NCI-H82 (cell line): ENCODE measurements around the gene NTMT1.

Experiments
- DNase-seq: peaks from one replicate; lab custom pipeline; 2025; lab: John Stamatoyannopoulos, UW

The NTMT1 gene

DNA sequence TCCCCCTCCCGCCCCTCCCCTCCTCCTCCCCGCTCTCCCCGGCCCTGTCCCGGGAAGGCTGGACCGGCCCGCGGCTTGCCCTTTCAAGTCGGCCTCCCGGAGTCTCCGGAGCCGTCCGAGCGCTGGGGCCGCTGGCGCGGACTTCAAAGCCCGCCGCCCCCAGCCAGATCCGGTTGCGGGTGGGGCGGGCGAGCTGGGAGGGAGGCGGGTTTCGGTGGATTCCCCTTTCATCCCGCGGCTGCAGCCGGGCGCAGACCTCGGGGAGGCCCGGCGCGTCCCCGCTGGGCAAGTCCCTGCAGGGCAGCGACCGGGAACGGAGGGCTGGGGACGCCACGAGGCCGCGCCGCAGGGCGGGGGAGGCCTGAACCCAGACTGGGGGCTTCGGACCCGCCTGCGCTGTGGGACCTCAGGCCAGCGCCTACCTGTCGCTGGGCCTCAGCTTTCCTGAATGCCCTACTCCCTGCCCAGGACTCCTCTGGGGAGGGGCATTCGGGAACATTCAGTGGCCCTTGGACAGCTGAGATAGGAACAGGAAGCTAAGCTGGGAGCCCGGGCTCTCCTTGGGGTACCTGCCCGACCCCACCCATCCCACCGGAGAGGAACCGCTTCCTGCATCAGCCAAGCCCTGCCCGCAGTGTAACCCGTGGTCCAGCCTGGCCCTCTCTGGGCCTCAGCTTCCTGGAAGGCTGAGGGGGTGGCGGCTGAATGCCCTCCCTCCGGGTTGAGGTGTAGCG lies 28.4 kb upstream of the NTMT1 start:
- DNase-seq = no peak

DNA sequence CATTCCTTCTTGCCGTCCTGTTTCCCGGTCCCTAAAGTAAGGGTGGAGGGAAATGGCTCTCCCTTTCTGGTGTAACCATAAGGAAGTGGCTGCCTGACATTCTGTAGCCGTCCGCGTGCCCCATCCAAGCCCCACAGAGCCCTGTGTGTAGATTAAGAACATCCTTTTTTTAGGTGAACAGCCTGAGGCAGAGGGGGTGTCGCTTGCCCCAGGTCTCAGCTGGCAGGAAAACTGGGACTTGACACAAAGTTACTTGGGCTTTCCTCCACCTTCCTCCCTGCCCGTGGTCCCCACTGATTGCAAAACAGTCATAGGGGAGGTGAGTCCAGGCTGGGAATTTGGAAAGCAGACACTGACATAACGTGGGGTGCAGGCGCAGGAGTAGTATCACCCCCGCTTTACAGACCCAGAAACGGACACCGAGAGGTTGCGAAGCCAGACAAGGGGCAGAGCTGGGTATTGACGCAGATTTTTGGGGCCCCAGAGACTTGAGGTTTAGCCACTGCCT lies 27.8 kb upstream of the NTMT1 start:
- DNase-seq = no peak

DNA sequence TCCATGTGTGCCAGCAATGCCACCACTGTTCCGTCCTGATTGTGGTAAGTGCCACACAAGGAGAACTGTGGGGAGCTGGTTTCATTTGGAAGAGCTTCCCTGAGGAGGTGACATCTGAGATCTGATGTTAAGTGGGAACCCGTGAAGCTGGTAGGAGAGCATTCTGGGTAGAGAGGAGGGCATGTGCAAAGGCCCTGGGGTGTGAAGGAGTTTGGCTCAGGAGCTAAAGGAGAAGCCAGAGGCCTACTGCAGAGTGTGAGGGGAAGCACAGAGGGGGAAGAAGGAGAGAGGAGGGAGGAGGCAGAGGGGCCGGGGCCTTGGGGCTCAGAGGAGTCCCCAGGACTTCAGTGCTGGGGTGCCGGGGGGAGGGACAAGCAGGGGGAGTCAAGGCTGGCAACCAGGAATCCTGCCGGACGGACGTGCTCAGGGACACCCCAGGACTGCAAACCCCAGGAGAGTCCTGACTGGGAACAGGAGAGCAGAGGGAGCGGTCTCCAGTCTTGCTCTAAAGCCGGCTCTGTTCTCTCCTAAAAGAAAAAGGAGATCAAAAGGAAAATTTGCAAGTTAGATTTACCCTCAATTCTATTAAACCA lies 24.8 kb upstream of the NTMT1 start:
- DNase-seq = no peak

DNA sequence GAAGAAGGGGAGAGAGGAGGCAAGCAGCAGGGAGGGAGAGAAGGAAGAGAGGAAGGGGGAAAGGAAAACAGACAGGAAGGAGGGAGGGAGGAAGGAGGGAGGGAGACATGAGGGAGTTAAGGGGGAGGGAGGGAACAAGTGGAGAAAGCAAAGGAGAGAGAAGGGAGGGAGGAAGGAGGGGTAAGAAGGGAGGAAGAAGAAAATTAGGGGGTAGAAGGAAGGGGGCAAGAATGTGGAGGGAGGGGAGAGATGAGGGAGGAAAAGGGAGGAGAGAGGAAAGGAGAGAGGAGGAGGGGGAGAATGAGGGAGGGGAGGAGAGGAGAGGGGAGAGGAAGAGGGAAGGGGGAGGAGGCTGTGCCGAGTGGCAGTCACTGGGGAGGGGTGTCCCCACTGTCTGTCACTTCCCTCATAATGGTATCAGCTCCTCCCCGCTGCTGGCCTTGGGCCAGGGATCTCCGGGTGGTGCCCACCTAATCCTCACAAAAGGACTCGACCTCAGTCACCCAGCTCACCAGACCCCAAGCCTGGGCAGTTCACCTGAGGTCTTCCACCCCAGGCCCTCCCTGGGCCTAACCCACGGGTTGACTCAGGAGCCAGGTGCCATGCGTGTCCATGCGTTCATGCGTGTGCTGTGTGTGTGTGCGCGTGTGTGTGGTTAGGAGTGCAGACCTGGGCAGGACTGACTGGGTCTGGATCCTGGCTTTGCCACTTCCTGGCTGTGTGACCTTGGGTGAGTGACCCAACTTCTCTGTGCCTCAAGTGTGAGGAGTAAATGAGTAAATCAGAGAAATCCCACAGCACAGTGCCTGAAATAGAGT lies 23.2 kb upstream of the NTMT1 start:
- peak; percentile 90 for DNase-seq

DNA sequence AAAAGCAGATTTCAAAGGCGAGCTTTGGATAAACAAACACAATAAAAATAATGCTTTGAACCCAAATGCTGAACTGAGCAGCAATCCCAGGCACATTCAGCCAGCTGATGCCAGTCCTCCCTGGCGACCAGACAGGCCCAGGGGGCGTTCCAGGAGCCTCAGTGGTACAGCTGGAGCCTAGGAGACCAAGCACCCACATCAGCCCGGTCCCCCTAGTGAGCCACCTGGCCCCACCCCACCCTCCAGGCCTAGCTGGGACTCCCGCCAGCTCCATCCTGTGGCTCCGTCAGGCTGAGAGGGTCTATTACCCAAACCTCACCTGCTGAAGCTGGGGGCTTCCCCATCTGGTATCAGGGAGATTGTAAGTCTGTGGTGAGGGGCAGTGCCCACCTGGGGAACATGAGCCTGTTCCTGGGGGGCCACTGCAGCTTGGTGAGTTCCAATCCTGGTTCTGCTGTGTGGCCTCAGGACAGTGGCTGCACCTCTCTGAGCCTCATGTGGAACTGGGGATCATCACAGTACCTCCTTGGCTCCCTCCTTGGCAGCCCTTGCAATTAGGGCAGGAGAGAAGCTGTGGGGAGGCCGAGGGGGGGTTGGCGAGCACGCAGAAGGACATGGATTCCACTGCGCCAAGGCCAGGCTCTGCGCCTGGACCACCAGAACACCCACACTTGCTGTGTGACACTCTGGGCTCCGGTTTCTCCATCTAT lies 21.8 kb upstream of the NTMT1 start:
- no peak for DNase-seq

DNA sequence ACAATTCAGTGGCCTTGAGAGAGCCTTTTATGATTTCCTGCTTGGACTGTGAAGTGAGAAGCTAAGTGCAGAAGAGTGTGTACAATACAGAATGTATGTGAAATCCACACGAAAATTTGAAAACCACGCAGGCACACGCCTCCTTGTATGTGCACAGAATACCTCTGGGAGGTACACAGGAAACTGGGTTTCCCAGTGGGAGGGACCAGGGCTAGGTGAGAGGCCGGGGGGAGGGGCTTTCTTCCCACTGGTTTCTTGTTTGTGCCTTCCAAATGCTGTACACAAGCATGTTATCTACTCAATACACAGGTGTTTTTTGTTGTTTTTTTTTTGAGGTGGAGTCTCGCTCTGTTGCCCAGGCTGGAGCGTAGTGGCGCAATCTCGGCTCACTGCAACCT lies 21.2 kb upstream of the NTMT1 start:
- peak; percentile 22 for DNase-seq

DNA sequence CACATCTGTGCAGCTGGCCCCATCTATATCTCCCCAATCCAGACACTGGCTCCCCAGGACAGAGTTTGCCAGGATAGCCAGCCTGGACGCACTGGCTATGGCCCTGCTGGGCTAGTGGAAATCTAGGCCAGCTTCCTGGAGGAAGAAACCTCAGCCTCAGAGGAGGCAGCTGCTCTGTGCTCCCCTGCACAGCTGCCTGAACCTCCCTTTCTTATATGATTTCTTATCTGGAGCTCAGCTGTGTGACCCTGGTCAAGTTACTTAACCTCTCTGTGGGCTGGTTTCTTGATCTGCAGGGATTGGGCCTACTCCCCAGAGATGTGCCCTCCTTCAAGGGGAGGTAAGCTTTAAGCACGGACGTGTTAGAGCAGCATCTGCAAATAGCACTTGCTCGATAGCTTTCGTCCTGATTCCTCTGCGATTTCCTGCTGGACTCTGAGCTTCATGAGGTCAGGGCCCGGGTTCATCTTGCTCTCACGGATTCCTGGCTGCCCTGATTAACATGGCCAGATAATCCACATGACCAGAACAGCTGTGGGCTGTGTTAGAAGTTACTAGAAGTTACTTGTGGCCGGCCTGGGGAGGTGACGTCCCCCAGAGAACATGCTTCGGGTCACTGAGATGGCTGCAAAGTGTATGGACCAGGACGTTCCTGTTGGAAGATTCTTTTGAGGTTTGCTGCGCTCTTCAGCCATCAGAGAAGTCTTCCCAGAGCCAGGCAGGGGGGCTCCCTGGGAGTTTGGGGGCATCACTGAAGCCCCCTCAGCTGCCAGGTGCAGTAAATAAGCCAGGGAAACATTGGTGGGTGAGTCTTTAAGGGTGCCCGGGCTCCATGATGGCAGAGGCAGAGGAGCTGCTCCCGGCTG lies 19.6 kb upstream of the NTMT1 start:
- DNase-seq = no peak

DNA sequence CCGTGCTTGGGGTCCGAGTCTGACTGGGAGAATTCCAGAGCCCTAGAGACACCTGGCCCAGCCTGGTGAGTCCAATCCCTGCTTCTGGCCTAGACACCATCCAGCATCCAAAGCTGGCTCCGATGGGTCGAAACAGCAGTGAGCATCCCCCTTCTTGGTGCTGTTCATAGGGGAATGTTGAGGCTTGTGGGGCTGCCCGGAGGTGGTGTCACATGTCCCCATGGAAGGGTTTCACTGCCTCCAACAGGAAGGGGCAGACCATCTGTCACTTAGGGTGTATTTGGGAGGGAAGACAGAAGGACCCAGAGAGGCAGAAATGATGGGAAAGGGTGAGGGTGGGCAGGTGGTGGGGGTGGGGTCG lies 19.0 kb upstream of the NTMT1 start:
- peak; percentile 73 for DNase-seq

DNA sequence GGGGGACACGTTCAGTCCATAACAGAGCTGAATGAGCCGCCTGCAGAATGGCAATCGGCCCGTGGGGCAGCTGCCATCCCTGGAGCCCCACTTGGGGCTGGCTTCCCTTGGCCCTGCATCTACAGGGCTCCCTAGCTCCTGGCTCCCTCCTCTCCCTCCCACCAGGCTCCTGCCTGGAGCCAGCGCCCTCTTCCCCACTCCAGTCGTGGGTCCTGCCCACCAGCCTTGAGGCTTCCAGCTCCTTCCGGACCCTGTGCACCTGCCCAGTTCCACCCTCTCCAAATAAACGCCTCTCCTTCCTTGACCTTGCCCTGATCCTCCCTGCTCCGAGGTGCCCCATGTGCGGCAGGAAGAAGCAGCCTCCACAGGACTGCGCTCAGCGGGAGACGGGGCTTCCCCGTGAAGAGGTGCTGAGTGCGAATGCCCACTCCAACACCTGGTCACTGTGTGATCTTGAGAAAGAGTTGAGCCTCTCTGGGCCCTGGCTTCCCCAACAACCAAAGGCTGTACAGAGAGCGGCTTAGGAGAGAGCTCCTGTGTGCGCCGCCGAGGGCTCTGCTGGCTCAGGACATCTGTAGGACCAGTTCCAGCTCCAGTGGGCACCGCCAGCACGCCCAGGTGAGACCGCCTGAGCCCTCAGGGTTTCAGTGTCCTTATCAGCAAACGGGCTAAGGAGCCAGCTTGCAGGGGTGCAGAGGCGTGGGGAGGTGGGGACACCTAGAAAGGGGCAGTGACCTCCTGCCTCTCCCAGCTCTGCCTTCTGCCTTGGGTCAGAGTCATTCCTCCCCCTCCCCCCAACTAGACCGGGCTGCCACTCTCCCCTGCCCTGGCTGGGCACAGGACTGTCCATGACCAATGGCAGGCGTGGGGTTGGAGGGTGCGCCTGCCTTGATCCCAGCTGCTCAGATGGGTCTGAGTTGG lies 17.1 kb upstream of the NTMT1 start:
- DNase-seq = no peak

DNA sequence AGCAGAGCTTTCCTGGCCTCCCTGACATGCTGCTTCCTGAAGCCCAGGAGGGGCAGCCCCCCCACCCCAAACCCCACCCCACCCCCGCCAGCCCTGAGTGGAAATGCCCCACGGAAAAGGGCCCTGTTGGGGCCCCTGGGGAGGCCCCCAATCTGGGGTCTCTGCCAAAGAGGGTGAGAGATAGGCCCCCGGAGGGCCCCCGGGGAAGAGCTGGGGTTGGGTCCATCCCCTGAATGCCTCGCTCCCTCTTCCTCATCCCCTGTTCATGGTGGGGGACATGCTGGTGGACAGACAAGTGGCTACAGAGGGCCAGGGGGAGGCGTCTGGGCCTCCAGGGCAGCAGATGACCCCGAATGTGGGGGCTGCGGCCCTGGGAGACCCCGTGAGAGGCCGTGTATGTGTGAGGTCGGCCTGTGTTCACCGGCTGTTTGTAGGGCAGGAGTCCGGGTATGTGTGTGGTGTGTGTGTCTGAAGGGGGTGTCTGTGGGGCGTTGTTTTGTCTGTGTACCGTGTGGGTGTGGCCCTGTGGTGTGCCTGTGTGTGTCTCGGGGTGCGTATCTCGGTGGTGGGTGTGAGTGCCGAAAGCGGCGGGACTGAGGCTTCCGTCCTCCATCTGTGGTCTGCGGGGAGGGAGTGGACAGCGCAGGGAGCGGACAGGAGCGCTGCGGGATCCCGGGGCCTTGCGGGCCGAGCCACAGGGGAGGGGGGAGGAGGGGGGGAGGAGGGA lies 16.3 kb upstream of the NTMT1 start:
- DNase-seq = no peak

DNA sequence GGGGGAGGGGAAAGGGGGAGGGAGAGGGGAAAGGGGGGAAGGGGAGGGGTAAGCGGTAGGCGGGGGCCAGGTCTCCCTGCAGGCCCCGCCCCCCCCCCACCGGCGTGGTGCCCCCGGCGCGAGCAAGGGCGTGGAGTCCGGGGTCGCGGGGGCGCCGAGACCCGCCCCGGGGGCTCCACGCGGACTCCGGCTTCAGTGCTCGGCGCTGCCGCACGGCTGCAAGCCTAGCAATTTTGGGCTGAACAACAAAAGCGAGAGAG lies 15.8 kb upstream of the NTMT1 start:
- no peak for DNase-seq

DNA sequence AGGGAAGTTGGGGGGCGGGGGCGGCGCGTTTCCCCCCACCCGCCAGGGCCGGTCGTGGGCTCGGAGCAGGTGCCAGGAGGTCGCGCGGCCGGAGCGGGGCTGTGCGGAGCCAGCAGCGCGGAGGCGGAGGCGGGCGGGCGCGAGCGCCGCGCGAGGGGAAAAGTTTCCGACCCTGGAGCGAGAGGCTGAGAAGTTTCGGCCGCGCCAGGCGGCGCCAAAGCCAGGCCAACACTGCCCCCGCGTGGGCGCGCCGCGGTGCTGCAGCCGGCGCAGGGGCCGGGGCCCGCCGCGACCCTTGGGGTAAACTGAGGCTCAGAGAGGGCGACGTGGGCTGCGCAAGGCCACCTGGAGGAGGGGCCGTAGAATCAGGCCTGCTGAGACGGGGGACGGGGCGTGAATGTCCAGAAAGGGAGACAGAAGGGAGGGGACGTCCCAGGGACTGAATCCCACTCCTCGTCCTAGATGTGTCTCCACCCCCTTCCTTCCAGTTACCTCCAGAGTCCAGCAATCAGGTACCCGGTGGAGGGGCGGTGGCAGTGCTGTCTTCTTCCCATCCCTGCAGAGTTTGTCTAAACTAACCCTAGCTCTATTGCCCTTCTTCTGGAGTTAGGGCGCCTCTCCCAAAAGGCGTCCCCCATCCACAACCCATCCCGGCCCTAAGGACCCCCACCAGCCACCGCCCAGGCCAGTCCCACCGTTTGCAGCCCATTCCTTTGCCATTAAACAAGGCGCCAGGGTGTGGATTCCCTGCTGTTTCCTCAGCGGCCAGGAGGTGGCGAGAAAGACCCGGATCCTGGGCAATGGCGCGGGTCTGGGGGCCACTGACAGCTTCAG lies 15.3 kb upstream of the NTMT1 start:
- DNase-seq = peak; percentile 80

DNA sequence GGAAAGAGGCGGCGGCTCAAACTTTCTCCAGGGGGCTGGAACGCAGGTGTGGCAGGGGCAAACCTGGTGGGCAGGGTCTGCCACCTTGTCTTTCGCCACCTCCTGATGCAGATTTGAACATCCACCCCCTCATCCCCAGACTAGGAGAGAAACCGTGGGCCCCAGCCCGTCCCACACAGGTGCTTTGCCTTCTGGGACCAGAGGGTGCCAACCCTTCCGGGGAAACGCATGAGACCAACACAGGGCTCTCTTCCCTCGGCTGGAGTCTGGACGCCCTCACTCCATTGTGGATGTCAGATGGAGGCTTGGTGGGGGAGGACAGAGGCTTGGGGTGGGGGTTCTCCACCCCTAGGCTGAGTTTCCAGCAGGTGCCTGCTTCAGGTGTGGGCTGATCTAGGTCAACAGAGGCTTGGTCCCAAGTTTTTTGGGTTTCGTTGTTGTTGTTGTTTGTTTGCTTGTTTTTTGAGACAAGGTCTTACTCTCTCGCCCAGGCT lies 14.6 kb upstream of the NTMT1 start:
- DNase-seq = no peak

DNA sequence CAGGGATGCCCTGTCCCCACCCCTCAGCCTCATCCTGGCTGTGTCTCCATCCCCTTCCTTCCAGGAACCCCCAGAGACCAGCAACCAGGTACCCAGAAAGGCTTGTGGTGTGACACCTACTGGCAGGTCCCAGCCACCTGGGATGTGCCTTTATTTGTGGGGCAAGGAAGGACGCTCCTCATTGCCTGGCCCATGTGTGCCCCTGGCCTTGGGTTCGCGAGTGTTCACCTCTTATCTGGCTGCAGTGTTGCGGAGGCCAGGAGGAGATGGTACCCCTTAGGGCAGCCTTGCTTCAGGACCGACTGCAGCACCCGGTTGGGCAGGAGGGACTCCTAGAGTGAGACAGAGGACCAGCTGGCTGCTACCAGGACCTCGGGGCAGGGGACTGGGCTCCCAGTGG lies 13.8 kb upstream of the NTMT1 start:
- DNase-seq = no peak

DNA sequence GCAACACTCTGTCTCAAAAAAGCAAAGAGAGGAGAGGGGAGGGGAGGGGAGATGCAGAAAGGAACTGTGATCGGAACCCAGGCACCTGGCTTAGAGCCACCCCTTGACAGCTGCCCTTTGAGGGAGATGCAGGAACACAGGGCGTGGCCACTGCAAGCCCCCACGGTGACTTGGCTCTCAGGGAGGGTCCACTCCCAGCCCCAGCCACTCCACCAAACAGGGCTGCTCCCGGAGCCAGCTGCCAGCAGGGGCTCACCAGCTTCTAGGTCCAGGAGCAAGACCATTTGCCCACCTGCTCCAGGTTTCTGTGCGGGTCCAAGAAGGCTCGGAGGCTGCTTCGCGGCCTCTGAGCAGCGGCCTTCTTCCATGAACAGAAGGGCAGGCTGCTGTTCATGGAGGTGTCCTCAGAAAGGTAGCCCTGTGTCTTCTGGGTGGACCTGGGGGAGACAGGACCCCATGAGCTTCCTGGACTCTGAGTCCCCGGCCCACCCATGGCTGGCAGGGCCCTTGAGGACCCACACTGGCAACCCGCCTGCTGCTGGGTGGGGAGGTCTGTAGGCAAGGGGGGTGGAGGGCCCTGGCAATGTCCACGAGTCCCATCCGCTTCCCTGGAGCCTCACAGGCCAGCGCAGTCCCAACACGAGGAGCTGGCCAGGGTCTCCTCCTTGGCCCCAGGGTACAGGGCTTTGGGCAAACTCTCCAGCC lies 13.0 kb upstream of the NTMT1 start:
- no peak for DNase-seq

DNA sequence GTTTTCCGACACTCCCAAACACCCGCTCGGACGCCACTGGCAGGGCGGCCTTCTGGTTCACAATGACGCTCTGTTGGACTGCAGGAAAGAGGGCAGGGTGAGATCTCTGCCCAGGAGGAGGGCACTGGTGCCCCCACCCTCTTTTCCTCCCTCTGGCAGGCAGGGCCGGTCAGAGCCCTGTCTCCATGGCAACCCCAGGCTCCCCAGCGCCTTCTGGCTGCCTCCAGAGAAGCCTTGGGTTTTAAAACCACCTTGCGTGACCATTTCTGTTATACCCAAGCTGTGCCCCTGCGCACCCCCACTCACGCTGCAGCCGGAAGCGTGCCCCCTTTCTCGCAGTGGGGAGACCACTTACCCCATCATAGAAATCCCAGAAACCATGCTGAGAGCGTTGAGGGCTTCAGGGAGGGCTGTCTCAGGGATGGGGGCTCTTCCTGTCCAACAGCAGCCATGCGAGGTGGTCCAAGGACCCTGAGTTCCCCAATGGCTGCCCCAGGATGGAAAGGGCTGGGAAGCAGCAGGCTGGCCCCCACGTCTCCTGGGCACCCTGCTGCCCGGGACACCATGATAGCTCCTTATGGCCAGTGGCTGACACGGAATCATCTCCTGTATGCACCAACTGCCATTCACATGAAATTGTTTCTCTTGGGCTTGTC lies 12.3 kb upstream of the NTMT1 start:
- DNase-seq = peak; percentile 39

DNA sequence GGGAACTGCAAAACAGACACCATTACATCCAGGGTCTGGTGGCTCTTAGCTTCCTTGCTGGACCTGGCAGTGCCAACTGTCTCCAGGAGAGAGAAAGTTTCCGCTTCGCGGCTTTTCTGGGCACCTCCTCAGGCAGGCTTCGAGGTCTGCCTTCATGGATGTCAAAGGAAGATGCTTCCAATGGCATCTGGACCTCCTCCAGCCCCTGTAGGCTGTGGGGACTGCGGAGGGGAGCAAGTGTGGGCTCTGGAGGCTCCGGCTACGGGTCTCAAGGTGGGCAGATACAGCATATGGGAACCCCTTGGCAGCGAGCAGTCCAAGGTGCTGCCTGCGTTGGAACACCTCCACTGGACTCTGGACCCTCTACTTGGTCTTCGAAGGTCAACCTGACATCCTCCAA lies 11.0 kb upstream of the NTMT1 start:
- DNase-seq = no peak
